Neutrophil (primary cell): Measurements from ENCODE around the gene HEATR5B.

ENCODE experiments used
- H3K27ac ChIP-seq: fragments of 200-600 bp; sonication (generic); 2 replicates; pipeline ENCODE4 v1.5.1; 2016; ENCODE audit warnings: mild to moderate bottlenecking, moderate library complexity
- H3K27me3 ChIP-seq: fragments of 200-600 bp; sonication (generic); 2 replicates; pipeline ENCODE4 v1.6.0; 2016; ENCODE audit warnings: mild to moderate bottlenecking
- H3K36me3 ChIP-seq: fragments of 200-600 bp; sonication (generic); 2 replicates; pipeline ENCODE4 v1.5.1; 2017
- H3K4me1 ChIP-seq, 2 experiments: fragments of 200-600 bp in 1 of 2; sonication (generic) in 1 of 2; 1 replicate in 1 of 2; 2 replicates in 1 of 2; pipeline versions ENCODE4 v1.5.1 to v1.6.1; 2013 to 2016; ENCODE audit warnings: low read depth in 1 of 2, low read length in 1 of 2, mild to moderate bottlenecking in 1 of 2, moderate library complexity in 1 of 2; ENCODE audit not compliant: control insufficient read depth in 1 of 2, insufficient read depth in 1 of 2
- H3K4me3 ChIP-seq, 2 experiments: fragments of 200-600 bp in 1 of 2; sonication (generic) in 1 of 2; 1 replicate in 1 of 2; 2 replicates in 1 of 2; pipeline ENCODE4 v1.5.1; 2013 to 2016; ENCODE audit warnings: low read depth in 1 of 2, low read length in 1 of 2, mild to moderate bottlenecking in 1 of 2, moderate library complexity in 1 of 2
- H3K9me3 ChIP-seq: fragments of 200-600 bp; sonication (generic); 2 replicates; pipeline ENCODE4 v1.5.1; 2016
- CTCF ChIP-seq: fragments of 200-600 bp; sonication (generic); IDR thresholded peaks from 2 replicates; pipeline ENCODE4 v1.5.1; 2016; ENCODE audit warnings: antibody characterized with exemption

HEATR5B gene

GRCh38 chr2:37090019-37090477, 5.9 kb upstream of the HEATR5B start:
- Histone ChIP-seq H3K27ac (no peak overlapping the region), H3K4me1 (peaks cover under 1% of the 10 kb centered on the region in 2 experiments), H3K4me3 (no peak overlapping the region), H3K9me3 (no peaks in the 10 kb centered on the region), H3K36me3 (peaks cover 35% of the 10 kb centered on the region), H3K27me3 (no peaks in the 10 kb centered on the region)
- no peak for TF ChIP-seq CTCF

GRCh38 chr2:37085731-37086147, 1.6 kb upstream of the HEATR5B start:
- H3K27ac ChIP-seq, result no peak overlapping the region
- H3K4me3 ChIP-seq, result no peak overlapping the region
- no peaks in the 10 kb centered on the region for H3K9me3 ChIP-seq
- peaks cover 28 to 33% of the 10 kb centered on the region in 2 experiments for H3K4me1 ChIP-seq
- H3K36me3 ChIP-seq, result peaks cover 12% of the 10 kb centered on the region
- no peaks in the 10 kb centered on the region for H3K27me3 ChIP-seq
- no peak for TF ChIP-seq CTCF

- H3K9me3 ChIP-seq, result no peaks in the 10 kb centered on the region
- H3K36me3 ChIP-seq, result peaks cover 2% of the 10 kb centered on the region
- peak overlapping the region; percentile 81 to 90 for H3K4me3 ChIP-seq
- peak overlapping the region; percentile 85 for H3K27ac ChIP-seq
- no peak for TF ChIP-seq CTCF
- peaks cover 37 to 42% of the 10 kb centered on the region in 2 experiments for H3K4me1 ChIP-seq
- no peaks in the 10 kb centered on the region for H3K27me3 ChIP-seq
Observed at GRCh38 chr2:37084797-37085196, 625 bp upstream of the HEATR5B start.

GRCh38 chr2:37080689-37081088, 3.5 kb downstream of the HEATR5B start:
- H3K4me1 ChIP-seq, result peaks cover 41 to 42% of the 10 kb centered on the region in 2 experiments
- H3K9me3 ChIP-seq, result no peaks in the 10 kb centered on the region
- TF ChIP-seq CTCF, result no peak
- H3K4me3 ChIP-seq, result no peak overlapping the region
- no peaks in the 10 kb centered on the region for H3K27me3 ChIP-seq
- peaks cover 34% of the 10 kb centered on the region for H3K36me3 ChIP-seq
- H3K27ac ChIP-seq, result peak overlapping the region; percentile 66

GRCh38 chr2:37080266-37080665, 3.9 kb downstream of the HEATR5B start:
- H3K27me3 ChIP-seq, result no peaks in the 10 kb centered on the region
- peaks cover 41 to 42% of the 10 kb centered on the region in 2 experiments for H3K4me1 ChIP-seq
- TF ChIP-seq CTCF, result no peak
- H3K9me3 ChIP-seq, result no peaks in the 10 kb centered on the region
- peaks cover 39% of the 10 kb centered on the region for H3K36me3 ChIP-seq
- H3K27ac ChIP-seq, result peak overlapping the region; percentile 66
- no peak overlapping the region for H3K4me3 ChIP-seq

GRCh38 chr2:37070931-37071330, 13.2 kb downstream of the HEATR5B start:
- Histone ChIP-seq H3K36me3 (peaks cover 77% of the 10 kb centered on the region), H3K27me3 (no peaks in the 10 kb centered on the region), H3K27ac (no peak overlapping the region), H3K9me3 (no peaks in the 10 kb centered on the region), H3K4me1 (no peaks in the 10 kb centered on the region), H3K4me3 (no peak overlapping the region)
- no peak for TF ChIP-seq CTCF
